Measurements from ENCODE around the gene PFN3.

The PFN3 gene

GRCh38 chr5:177399997-177400868, at the start of gene PFN3:
Gene PFN3, minus strand, starts transcription at chr5:177400661. Its CDS starts 85 bp downstream, at chr5:177400576.
- DNase-seq: no peak

GRCh38 chr5:177449140-177450061, 48.9 kb upstream of the PFN3 start:
- DNase-seq: no peak

- no peak for DNase-seq
Measured at GRCh38 chr5:177448244-177448950, 47.9 kb upstream of the PFN3 start.

GRCh38 chr5:177447611-177448243, 47.3 kb upstream of the PFN3 start:
- DNase-seq: peak; percentile 51

- DNase-seq: no peak
Measured at GRCh38 chr5:177447066-177447610, 46.7 kb upstream of the PFN3 start.

GRCh38 chr5:177446200-177447065, 46.0 kb upstream of the PFN3 start, which contains the start of gene PRR7:
Gene PRR7, plus strand, starts transcription at chr5:177446814. Its CDS starts 8,254 bp downstream, at chr5:177455068.
- DNase-seq: peak; percentile 48

GRCh38 chr5:177445917-177446199, 45.4 kb upstream of the PFN3 start:
- DNase-seq: no peak

GRCh38 chr5:177445052-177445916, 44.8 kb upstream of the PFN3 start:
- no peak for DNase-seq

- DNase-seq: no peak
Measured at GRCh38 chr5:177444106-177445051, 43.9 kb upstream of the PFN3 start.

GRCh38 chr5:177443144-177443983, 42.9 kb upstream of the PFN3 start:
- no peak for DNase-seq

- DNase-seq: no peak
Measured at GRCh38 chr5:177442066-177442826, 41.8 kb upstream of the PFN3 start.

GRCh38 chr5:177440990-177441780, 40.7 kb upstream of the PFN3 start:
- no peak for DNase-seq

GRCh38 chr5:177440211-177440989, 39.9 kb upstream of the PFN3 start:
- DNase-seq: no peak

- DNase-seq: no peak
Measured at GRCh38 chr5:177439518-177440053, 39.1 kb upstream of the PFN3 start.

GRCh38 chr5:177438468-177438867, 38.0 kb upstream of the PFN3 start:
- DNase-seq: no peak

All from suppressor macrophage treated with lipopolysaccharide for 4 hours (primary cell).